ACC112 (cell line): ENCODE results near the gene USP26.
"Not testable (repeated sequence)": the region's sequence is repeated elsewhere in the genome, so short reads cannot be mapped to it uniquely, and the experiment has no call there.

Experiments
- H2AFZ ChIP-seq: fragments of 200-600 bp; sonication (generic); one replicate; pipeline ENCODE4 v1.6.0; 2017; ENCODE audit warnings: antibody characterized with exemption, low read length; ENCODE audit not compliant: unreplicated experiment
- H3K27ac ChIP-seq: fragments of 200-600 bp; sonication (generic); 2 replicates; pipeline ENCODE4 v1.5.1; 2014; ENCODE audit warnings: low read depth, mild to moderate bottlenecking, antibody characterized with exemption, low read length, moderate library complexity
- H3K27me3 ChIP-seq: fragments of 200-600 bp; sonication (generic); 2 replicates; pipeline ENCODE4 v1.6.1; 2014; ENCODE audit warnings: mild to moderate bottlenecking, antibody characterized with exemption, low read length, moderate library complexity, mixed read lengths; ENCODE audit not compliant: insufficient read depth
- H3K36me3 ChIP-seq: fragments of 200-600 bp; sonication (generic); 2 replicates; pipeline ENCODE4 v1.6.1; 2016; ENCODE audit warnings: mild to moderate bottlenecking, antibody characterized with exemption, low read length, moderate library complexity, mixed read lengths; ENCODE audit not compliant: insufficient read depth
- H3K4me1 ChIP-seq: fragments of 200-600 bp; sonication (generic); one replicate; pipeline ENCODE4 v1.6.1; 2016; ENCODE audit warnings: low read length, mixed read lengths; ENCODE audit not compliant: insufficient read depth, unreplicated experiment, control insufficient read depth
- H3K4me3 ChIP-seq: fragments of 200-600 bp; sonication (generic); 2 replicates; pipeline ENCODE4 v1.5.1; 2014; ENCODE audit warnings: mild to moderate bottlenecking, low read depth, low read length
- H3K79me2 ChIP-seq: fragments of 200-600 bp; sonication (generic); one replicate; pipeline ENCODE4 v1.6.0; 2016; ENCODE audit warnings: low read length; ENCODE audit not compliant: control insufficient read depth, unreplicated experiment, insufficient read depth

The USP26 gene

GRCh38 chrX:133018229-133018628 lies 78.7 kb downstream of the USP26 start:
- H3K27ac ChIP-seq = no peak overlapping the region

GRCh38 chrX:133007458-133007857 lies 89.5 kb downstream of the USP26 start:
- Histone ChIP-seq H3K4me1 (no peaks in the 10 kb centered on the region), H3K36me3 (no peaks in the 10 kb centered on the region), H3K27me3 (no peaks in the 10 kb centered on the region), H3K27ac (no peak overlapping the region), H2AFZ (no peak overlapping the region), H3K79me2 (no peaks in the 10 kb centered on the region), H3K4me3 (no peak overlapping the region)

More at GRCh38 chrX:133018229-133018628, 78.7 kb downstream of the USP26 start:
- Histone ChIP-seq H3K27me3 (no peaks in the 10 kb centered on the region), H3K4me3 (no peak overlapping the region), H3K36me3 (no peaks in the 10 kb centered on the region), H3K4me1 (no peaks in the 10 kb centered on the region), H2AFZ (no peak overlapping the region), H3K79me2 (no peaks in the 10 kb centered on the region)

- H2AFZ ChIP-seq = no peak overlapping the region
- no peaks in the 10 kb centered on the region for H3K4me1 ChIP-seq
- no peaks in the 10 kb centered on the region for H3K79me2 ChIP-seq
- H3K27me3 ChIP-seq = no peaks in the 10 kb centered on the region
- H3K36me3 ChIP-seq = no peaks in the 10 kb centered on the region
- H3K4me3 ChIP-seq = no peak overlapping the region
- H3K27ac ChIP-seq = no peak overlapping the region
Measured at GRCh38 chrX:133005616-133006015, 91.3 kb downstream of the USP26 start.

- no peaks in the 10 kb centered on the region for H3K36me3 ChIP-seq
- H2AFZ ChIP-seq = no peak overlapping the region
- H3K4me1 ChIP-seq = no peaks in the 10 kb centered on the region
- no peak overlapping the region for H3K4me3 ChIP-seq
- H3K27me3 ChIP-seq = no peaks in the 10 kb centered on the region
- H3K79me2 ChIP-seq = no peaks in the 10 kb centered on the region
- H3K27ac ChIP-seq = no peak overlapping the region
Measured at GRCh38 chrX:133005042-133005441, 91.9 kb downstream of the USP26 start.

GRCh38 chrX:132999209-132999608 lies 97.7 kb downstream of the USP26 start:
- no peaks in the 10 kb centered on the region for H3K27me3 ChIP-seq
- H3K4me3 ChIP-seq = no peak overlapping the region
- no peaks in the 10 kb centered on the region for H3K4me1 ChIP-seq
- H2AFZ ChIP-seq = no peak overlapping the region
- H3K79me2 ChIP-seq = no peaks in the 10 kb centered on the region
- H3K27ac ChIP-seq = no peak overlapping the region
- no peaks in the 10 kb centered on the region for H3K36me3 ChIP-seq

- no peaks in the 10 kb centered on the region for H3K4me1 ChIP-seq
- H3K79me2 ChIP-seq = no peaks in the 10 kb centered on the region
- no peak overlapping the region for H3K4me3 ChIP-seq
- H3K36me3 ChIP-seq = no peaks in the 10 kb centered on the region
- H3K27me3 ChIP-seq = no peaks in the 10 kb centered on the region
- H3K27ac ChIP-seq = no peak overlapping the region
- no peak overlapping the region for H2AFZ ChIP-seq
Measured at GRCh38 chrX:132990835-132991234, 106.1 kb downstream of the USP26 start.

GRCh38 chrX:132986556-132986955 lies 110.4 kb downstream of the USP26 start:
- Histone ChIP-seq H3K36me3 (no peaks in the 10 kb centered on the region), H3K27ac (no peak overlapping the region), H3K79me2 (no peaks in the 10 kb centered on the region), H3K4me3 (no peak overlapping the region), H2AFZ (no peak overlapping the region), H3K27me3 (no peaks in the 10 kb centered on the region), H3K4me1 (no peaks in the 10 kb centered on the region)

GRCh38 chrX:132984058-132984650 lies 112.8 kb downstream of the USP26 start:
- no peaks in the 10 kb centered on the region for H3K27me3 ChIP-seq
- H3K36me3 ChIP-seq = no peaks in the 10 kb centered on the region
- no peak overlapping the region for H3K4me3 ChIP-seq
- no peak overlapping the region for H3K27ac ChIP-seq
- no peaks in the 10 kb centered on the region for H3K4me1 ChIP-seq
- H3K79me2 ChIP-seq = no peaks in the 10 kb centered on the region
- no peak overlapping the region for H2AFZ ChIP-seq

GRCh38 chrX:132983496-132983895 lies 113.4 kb downstream of the USP26 start:
- Histone ChIP-seq H3K36me3 (no peaks in the 10 kb centered on the region), H2AFZ (no peak overlapping the region), H3K4me3 (no peak overlapping the region), H3K79me2 (no peaks in the 10 kb centered on the region), H3K4me1 (no peaks in the 10 kb centered on the region), H3K27me3 (no peaks in the 10 kb centered on the region), H3K27ac (no peak overlapping the region)

- H3K27me3 ChIP-seq, H3K27ac ChIP-seq, H3K4me1 ChIP-seq, H3K36me3 ChIP-seq, H3K4me3 ChIP-seq, H2AFZ ChIP-seq, H3K79me2 ChIP-seq: not testable (repeated sequence)
Measured at GRCh38 chrX:132980035-132980434, 116.9 kb downstream of the USP26 start.
